OCI-LY3 (cell line): ENCODE measurements around the gene CEBPG.

ENCODE experiments used
- CTCF ChIP-seq: fragments of 200-600, 300-600 bp; sonication (generic); IDR thresholded peaks from 2 replicates; pipeline ENCODE4 v1.5.1; 2014; ENCODE audit warnings: antibody characterized with exemption, low read length, low read depth
- EZH2phosphoT487 ChIP-seq: fragments of 200-600 bp; shearing (Covaris generic); IDR thresholded peaks from 2 replicates; pipeline ENCODE4 v1.6.1; 2018; ENCODE audit warnings: antibody characterized with exemption, mixed run types, low read depth

DNA sequence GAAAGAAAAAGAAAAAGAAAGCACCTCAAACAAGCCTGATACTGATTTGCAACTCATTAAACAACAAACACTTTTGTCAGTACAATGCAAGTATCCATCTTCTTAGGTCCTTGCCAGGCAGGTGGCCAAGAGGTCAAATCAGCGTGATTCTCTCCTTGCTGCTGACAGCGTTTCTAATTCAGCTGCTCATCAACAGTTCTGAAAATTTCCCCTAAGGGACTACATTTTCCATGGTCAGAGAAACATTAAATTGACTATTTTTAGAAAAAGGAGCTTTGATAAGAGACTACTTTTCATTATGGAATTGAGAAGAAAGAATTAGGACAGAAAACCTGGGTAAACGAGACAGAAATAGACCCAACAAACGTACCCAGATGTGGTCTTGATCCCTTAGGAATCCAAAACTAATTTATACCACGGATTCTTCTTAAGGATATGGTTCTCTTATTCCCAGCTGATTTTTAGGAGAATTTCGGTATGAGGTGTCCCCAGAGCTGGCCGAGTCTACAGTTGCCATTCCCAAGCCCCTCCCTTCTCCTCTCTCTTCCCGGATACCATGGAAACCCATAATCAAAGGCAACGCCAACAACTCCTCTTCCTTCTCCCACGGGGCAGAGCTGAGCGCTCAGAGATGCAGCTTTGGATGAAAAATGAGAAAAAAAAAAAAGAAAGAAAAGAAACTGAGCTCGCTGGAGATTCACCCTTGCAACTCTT, 29.5 kb upstream of the CEBPG start:
- no peak for TF ChIP-seq CTCF
- no peak for TF ChIP-seq EZH2phosphoT487
